AG10803 (cell line): ENCODE measurements around the gene SOX9.

Source experiments
- DNase-seq: peaks from one replicate; pipeline ENCODE4 v3.0.0; 2010; ENCODE audit warnings: low read depth
- H3K4me3 ChIP-seq: 2 replicates; pipeline ENCODE4 v1.5.1; 2011; ENCODE audit warnings: mild to moderate bottlenecking, low read length, control low read depth
- TF ChIP-seq, protein P1 (sequence below): conservative IDR thresholded peaks from 2 replicates; pipeline ENCODE4 v1.5.1; 2011; ENCODE audit warnings: mild to moderate bottlenecking, low read length, control low read depth, inconsistent platforms

The SOX9 gene

DNA sequence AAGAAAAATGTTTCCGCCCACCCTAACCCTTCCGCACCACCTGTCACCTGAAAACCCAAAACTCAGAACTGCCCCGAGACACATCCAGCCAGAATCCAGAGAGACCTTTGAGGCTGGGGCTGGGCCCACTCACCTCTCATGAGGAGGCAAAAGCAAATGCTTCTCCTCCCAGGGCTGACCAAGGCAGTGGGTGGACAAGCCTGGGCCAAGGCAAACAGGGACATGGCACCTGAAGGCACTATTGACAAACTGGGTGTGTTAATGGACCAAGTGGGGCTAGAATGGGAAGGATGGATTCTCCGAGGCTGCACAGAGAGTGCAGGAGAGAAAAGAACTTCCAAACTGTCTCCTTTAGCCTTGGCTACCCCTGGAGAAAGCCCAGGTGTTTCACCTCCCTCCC lies 54.4 kb downstream of the SOX9 start:
- H3K4me3 ChIP-seq: no peak overlapping the region
- TF ChIP-seq, protein P1, sequence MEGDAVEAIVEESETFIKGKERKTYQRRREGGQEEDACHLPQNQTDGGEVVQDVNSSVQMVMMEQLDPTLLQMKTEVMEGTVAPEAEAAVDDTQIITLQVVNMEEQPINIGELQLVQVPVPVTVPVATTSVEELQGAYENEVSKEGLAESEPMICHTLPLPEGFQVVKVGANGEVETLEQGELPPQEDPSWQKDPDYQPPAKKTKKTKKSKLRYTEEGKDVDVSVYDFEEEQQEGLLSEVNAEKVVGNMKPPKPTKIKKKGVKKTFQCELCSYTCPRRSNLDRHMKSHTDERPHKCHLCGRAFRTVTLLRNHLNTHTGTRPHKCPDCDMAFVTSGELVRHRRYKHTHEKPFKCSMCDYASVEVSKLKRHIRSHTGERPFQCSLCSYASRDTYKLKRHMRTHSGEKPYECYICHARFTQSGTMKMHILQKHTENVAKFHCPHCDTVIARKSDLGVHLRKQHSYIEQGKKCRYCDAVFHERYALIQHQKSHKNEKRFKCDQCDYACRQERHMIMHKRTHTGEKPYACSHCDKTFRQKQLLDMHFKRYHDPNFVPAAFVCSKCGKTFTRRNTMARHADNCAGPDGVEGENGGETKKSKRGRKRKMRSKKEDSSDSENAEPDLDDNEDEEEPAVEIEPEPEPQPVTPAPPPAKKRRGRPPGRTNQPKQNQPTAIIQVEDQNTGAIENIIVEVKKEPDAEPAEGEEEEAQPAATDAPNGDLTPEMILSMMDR: no peak
- DNase-seq: no peak
